Measurements from ENCODE around the gene NUPR1.

NUPR1 gene

DNA sequence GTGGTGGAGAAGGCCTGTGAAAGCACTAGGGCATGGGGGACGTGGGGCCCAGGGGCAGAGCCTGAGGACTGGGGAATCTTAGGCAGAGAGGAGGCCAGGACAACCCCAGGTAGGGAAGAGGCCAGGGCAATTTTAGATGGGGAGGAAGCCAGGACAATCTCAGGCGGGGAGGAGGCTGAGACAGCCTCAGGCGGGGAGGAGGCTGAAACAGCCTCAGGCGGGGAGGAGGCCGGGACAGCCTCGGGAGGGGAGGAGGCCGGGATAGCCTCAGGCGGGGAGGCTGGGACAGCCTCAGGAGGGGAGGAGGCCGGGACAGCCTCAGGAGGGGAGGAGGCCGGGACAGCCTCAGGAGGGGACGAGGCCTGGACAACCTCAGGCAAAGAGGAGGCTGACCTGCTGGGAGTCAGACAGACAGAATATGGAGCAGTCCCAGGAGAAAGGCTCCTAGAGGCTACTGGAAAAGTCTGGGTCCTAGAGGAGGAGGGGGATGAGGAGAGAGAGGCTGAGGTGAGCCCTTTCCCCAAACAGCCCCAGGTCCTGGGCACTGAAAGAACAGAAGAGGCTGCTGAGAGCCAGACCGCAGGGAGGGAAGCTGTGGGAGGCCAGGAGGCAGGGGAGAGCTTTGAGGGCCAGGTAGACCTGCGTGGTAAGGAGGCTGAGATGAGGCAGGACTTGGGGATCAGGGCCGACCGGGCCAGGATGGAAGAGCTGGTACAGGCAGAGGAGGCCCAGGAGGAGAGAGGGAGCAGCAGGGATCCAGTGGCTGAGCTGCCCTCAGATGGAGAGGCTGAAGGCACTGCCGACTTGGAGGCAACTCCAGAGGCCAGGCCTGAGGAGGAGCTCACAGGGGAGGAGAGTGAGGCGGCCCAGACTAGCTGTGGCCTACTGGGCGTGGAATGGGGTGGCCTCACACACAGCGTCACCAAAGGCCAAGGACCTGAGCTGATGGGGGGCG is 42.7 kb downstream of the NUPR1 start:
- CTCF ChIA-PET, result no interaction called here

DNA sequence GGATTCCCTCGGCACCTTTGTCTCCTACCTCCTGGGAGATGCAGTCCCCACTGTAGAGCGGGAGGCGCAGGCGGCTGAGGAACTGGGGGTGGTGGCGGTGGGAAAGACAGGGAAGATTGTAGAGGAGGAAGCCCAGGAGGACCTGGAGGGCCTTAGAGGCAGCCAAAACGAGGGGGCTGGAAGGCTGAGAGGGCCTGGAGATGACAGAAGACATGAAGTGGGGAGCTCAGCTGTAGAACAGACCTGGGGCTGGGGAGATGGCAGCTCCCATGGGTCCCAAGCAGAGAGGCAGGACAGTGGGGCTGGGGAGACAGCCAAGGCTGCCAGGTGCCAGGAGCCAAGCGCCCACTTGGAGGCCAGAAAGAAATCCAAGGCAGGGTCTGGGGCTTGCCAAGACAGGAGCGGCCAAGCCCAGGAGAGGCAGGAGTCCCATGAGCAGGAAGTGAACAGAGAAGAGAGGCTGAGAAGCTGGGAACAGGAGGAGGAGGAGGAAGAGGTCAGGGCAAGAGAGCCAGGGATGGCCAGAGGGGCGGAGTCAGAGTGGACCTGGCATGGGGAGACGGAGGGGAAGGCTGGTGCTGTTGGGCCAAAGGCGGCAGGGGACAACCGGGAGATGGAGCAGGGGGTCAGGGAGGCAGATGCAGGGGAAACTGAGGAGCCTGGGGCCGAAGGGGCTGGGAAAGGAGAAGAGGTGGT is 43.5 kb downstream of the NUPR1 start:
- no peaks in the 10 kb centered on the region for H3K4me1 ChIP-seq (ENCODE audit: control insufficient read depth, insufficient read depth, low read length)
- no peak overlapping the region for H3K27ac ChIP-seq (ENCODE audit: extremely low read depth, low read depth, low read length)

More for the DNA sequence above, 42.7 kb downstream of the NUPR1 start:
- POLR2A ChIA-PET, result interaction anchor here (1.0 kb wide), 1 partner anchor 17 kb away, joined by 3 read pairs; no protein-coding TSS in a partner anchor
- TF ChIP-seq ZNF341 (tag by site-specific recombination; IDR thresholded peaks at IDR 0.05; ENCODE audit: low read depth), result peak; percentile 99
- 0 out of 2 replicates have a peak, but pooled peaks have one; percentile 4 for TF ChIP-seq SP2 (tag by site-specific recombination; IDR thresholded peaks at IDR 0.05)
- no peak for TF ChIP-seq ZNF521 (tag by site-specific recombination; IDR thresholded peaks at IDR 0.05)
- H3K9me3 ChIP-seq (ENCODE audit: control insufficient read depth, insufficient read depth, low read depth, low read length), result no peaks in the 10 kb centered on the region
- H3K36me3 ChIP-seq (ENCODE audit: control insufficient read depth in 2 of 2, insufficient read depth in 1 of 2, low read length in 2 of 2), result no peaks in the 10 kb centered on the region
- no peaks in the 10 kb centered on the region for H3K4me1 ChIP-seq (ENCODE audit: control insufficient read depth, insufficient read depth, low read length)
- no peak overlapping the region for H3K27ac ChIP-seq (ENCODE audit: extremely low read depth, low read depth, low read length)
- H3K4me3 ChIP-seq (ENCODE audit: low read depth, low read length), result no peak overlapping the region

More for the DNA sequence above, 43.5 kb downstream of the NUPR1 start:
- Histone ChIP-seq H3K4me3 (ENCODE audit: low read depth, low read length) (no peak overlapping the region), H3K36me3 (ENCODE audit: control insufficient read depth in 2 of 2, insufficient read depth in 1 of 2, low read length in 2 of 2) (no peaks in the 10 kb centered on the region; a peak in 1 of 3 replicates), H3K9me3 (ENCODE audit: control insufficient read depth, insufficient read depth, low read depth, low read length) (no peaks in the 10 kb centered on the region)
- TF ChIP-seq ZNF76 (tag by site-specific recombination; IDR thresholded peaks at IDR 0.05; ENCODE audit: borderline replicate concordance, low read depth), result no peak
- no peak for TF ChIP-seq ZNF26 (tag by site-specific recombination; IDR thresholded peaks at IDR 0.05)
- TF ChIP-seq ZNF529 (tag by site-specific recombination; IDR thresholded peaks at IDR 0.05; ENCODE audit: insufficient replicate concordance), result no peak
- TF ChIP-seq ZNF335 (tag by site-specific recombination; conservative IDR thresholded peaks at IDR 0.05), result no peak
- no peak for TF ChIP-seq ZNF600 (tag by site-specific recombination; IDR thresholded peaks at IDR 0.05)
- TF ChIP-seq ZNF37A (tag by site-specific recombination; IDR thresholded peaks at IDR 0.05), result no peak
- TF ChIP-seq PRDM6 (tag by site-specific recombination; IDR thresholded peaks at IDR 0.05), result no peak
- TF ChIP-seq TCF7L2 (IDR thresholded peaks at IDR 0.05; ENCODE audit: borderline replicate concordance, low read depth, low read length), result no peak
- TF ChIP-seq ZBTB20 (tag by site-specific recombination; IDR thresholded peaks at IDR 0.05), result no peak
- TF ChIP-seq ZNF391 (tag by site-specific recombination; IDR thresholded peaks at IDR 0.05; ENCODE audit: borderline replicate concordance, low read depth), result no peak
- no peak for TF ChIP-seq ZNF548 (tag by site-specific recombination; IDR thresholded peaks at IDR 0.05)
- TF ChIP-seq SP2 (tag by site-specific recombination; IDR thresholded peaks at IDR 0.05), result no peak
- TF ChIP-seq ZNF768 (tag by site-specific recombination; IDR thresholded peaks at IDR 0.05), result no peak
- no peak for TF ChIP-seq KLF1 (tag by site-specific recombination; IDR thresholded peaks at IDR 0.05)
- no peak for TF ChIP-seq ZNF558 (tag by site-specific recombination; IDR thresholded peaks at IDR 0.05)
- TF ChIP-seq ZNF843 (tag by site-specific recombination; IDR thresholded peaks at IDR 0.05), result no peak
- no peak for TF ChIP-seq ZNF157 (tag by site-specific recombination; IDR thresholded peaks at IDR 0.05)
- TF ChIP-seq, protein P1, sequence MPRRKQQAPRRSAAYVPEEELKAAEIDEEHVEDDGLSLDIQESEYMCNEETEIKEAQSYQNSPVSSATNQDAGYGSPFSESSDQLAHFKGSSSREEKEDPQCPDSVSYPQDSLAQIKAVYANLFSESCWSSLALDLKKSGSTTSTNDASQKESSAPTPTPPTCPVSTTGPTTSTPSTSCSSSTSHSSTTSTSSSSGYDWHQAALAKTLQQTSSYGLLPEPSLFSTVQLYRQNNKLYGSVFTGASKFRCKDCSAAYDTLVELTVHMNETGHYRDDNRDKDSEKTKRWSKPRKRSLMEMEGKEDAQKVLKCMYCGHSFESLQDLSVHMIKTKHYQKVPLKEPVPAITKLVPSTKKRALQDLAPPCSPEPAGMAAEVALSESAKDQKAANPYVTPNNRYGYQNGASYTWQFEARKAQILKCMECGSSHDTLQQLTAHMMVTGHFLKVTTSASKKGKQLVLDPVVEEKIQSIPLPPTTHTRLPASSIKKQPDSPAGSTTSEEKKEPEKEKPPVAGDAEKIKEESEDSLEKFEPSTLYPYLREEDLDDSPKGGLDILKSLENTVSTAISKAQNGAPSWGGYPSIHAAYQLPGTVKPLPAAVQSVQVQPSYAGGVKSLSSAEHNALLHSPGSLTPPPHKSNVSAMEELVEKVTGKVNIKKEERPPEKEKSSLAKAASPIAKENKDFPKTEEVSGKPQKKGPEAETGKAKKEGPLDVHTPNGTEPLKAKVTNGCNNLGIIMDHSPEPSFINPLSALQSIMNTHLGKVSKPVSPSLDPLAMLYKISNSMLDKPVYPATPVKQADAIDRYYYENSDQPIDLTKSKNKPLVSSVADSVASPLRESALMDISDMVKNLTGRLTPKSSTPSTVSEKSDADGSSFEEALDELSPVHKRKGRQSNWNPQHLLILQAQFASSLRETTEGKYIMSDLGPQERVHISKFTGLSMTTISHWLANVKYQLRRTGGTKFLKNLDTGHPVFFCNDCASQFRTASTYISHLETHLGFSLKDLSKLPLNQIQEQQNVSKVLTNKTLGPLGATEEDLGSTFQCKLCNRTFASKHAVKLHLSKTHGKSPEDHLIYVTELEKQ (tag by site-specific recombination; IDR thresholded peaks at IDR 0.05; ENCODE audit: borderline replicate concordance), result no peak
- no peak for TF ChIP-seq ZNF24 (tag by site-specific recombination; IDR thresholded peaks at IDR 0.05)
- CTCF ChIA-PET, result no interaction called here
- POLR2A ChIA-PET, result no interaction called here

Measured in HEK293 (cell line).